A549 (cell line): ENCODE results near the gene PCID2. TPM values are rescaled to one million over a fixed set of nuclear protein-coding genes. Genes with fewer than 3 reads are reported as not detected.

Source experiments
- ATAC-seq, 2 experiments: fragments of 200-7000 bp in 1 of 2; fragments of >200 bp in 1 of 2; cut with Nextera tagmentation in 1 of 2; cut with Tn5 transposase in 1 of 2; 3 replicates each; pipeline versions ENCODE4 v1.8.0 to v1.9.1; 2018 to 2020; ENCODE audit warnings: mild to moderate bottlenecking in 1 of 2, moderate library complexity in 1 of 2
- CTCF ChIA-PET: fragments of 300-600 bp; sonication (Branson Sonifier 250); formaldehyde crosslinking; extraction: SDS; loops from one replicate; lab custom pipeline; 2021; ENCODE audit warnings: antibody characterized with exemption, inconsistent platforms; lab: Yijun Ruan, JAX
- POLR2A ChIA-PET: fragments of 350-600 bp; formaldehyde crosslinking; extraction: SDS; loops from one replicate; lab custom pipeline; 2021; ENCODE audit warnings: antibody characterized with exemption, inconsistent platforms; lab: Yijun Ruan, JAX
- DNase-seq, 2 experiments: peaks; one replicate each; pipeline versions ENCODE4 v3.0.0 to v3.0.0-alpha.2; 2011 to 2016; ENCODE audit warnings: low read depth in 1 of 2, low spot score in 1 of 2
- FAIRE-seq: peaks from 2 replicates; lab custom pipeline; 2011; peaks lifted over from hg19 to GRCh38; lab: Jason Lieb, UNC
- H3K27ac ChIP-seq, 2 experiments: fragments of >200 bp; sonication (Bioruptor Twin); formaldehyde crosslinking; 3 replicates each; pipeline ENCODE4 v1.5.1; 2016 to 2017
- H3K4me1 ChIP-seq: fragments of >200 bp; sonication (Bioruptor Twin); formaldehyde crosslinking; 3 replicates; pipeline ENCODE4 v1.6.1; 2016
- H3K4me2 ChIP-seq: fragments of >200 bp; sonication (Bioruptor Twin); formaldehyde crosslinking; 3 replicates; pipeline ENCODE4 v1.6.1; 2016
- H3K4me3 ChIP-seq: fragments of >200 bp; sonication (Bioruptor Twin); formaldehyde crosslinking; 3 replicates; pipeline ENCODE4 v1.5.1; 2016
- H3K9me3 ChIP-seq: fragments of >200 bp; sonication (Bioruptor Twin); formaldehyde crosslinking; 3 replicates; pipeline ENCODE4 v1.6.1; 2016
- BCL3 ChIP-seq: fragments of >200 bp; sonication (Bioruptor Twin); formaldehyde crosslinking; IDR thresholded peaks from 3 replicates; pipeline ENCODE4 v1.6.1; 2016
- CBX2 ChIP-seq: fragments of 200-600 bp; sonication (generic); IDR thresholded peaks from 2 replicates; pipeline ENCODE4 v1.6.1; 2016; ENCODE audit warnings: low read depth, mild to moderate bottlenecking, borderline replicate concordance
- CEBPB ChIP-seq, 2 experiments: fragments of >200 bp in 1 of 2; sonication (Bioruptor Twin) in 1 of 2; formaldehyde crosslinking in 1 of 2; IDR thresholded peaks; 2 replicates each; pipeline ENCODE4 v1.6.1; 2012 to 2016
- CHD2 ChIP-seq: fragments of 150-350 bp; IDR thresholded peaks from 2 replicates; pipeline ENCODE4 v1.6.1; 2014; ENCODE audit warnings: low read length; ENCODE audit not compliant: partially characterized antibody
- ESRRA ChIP-seq: fragments of 150-350 bp; IDR thresholded peaks from 2 replicates; pipeline ENCODE4 v1.6.1; 2014; ENCODE audit warnings: mild to moderate bottlenecking, low read length, borderline replicate concordance
- FOSB ChIP-seq: fragments of 250-450 bp; sonication (Bioruptor Pico); IDR thresholded peaks from 2 replicates; pipeline ENCODE4 v1.5.0; 2020; ENCODE audit warnings: mild to moderate bottlenecking, moderate library complexity
- HDAC2 ChIP-seq: fragments of 200-600 bp; sonication (generic); IDR thresholded peaks from 2 replicates; pipeline ENCODE4 v1.6.1; 2016
- HES2 ChIP-seq: fragments of >200 bp; sonication (Bioruptor Twin); formaldehyde crosslinking; IDR thresholded peaks from 2 replicates; pipeline ENCODE4 v1.6.1; 2016
- HEYL ChIP-seq: fragments of 250-450 bp; sonication (Bioruptor Pico); IDR thresholded peaks from 2 replicates; pipeline ENCODE4 v1.8.0; 2021; ENCODE audit warnings: mild to moderate bottlenecking, moderate library complexity
- HOXA7 ChIP-seq: fragments of 250-450 bp; sonication (Bioruptor Pico); IDR thresholded peaks from 2 replicates; pipeline ENCODE4 v1.5.0; 2020; ENCODE audit warnings: mild to moderate bottlenecking, moderate library complexity
- JUN ChIP-seq, 2 experiments: fragments of >200 bp; sonication (Bioruptor Twin); formaldehyde crosslinking; IDR thresholded peaks; 2 replicates in 1 of 2; 3 replicates in 1 of 2; pipeline ENCODE4 v1.6.1; 2016 to 2017
- JUNB ChIP-seq: fragments of >200 bp; sonication (Bioruptor Twin); formaldehyde crosslinking; IDR thresholded peaks from 2 replicates; pipeline ENCODE4 v1.6.1; 2016
- KDM1A ChIP-seq: fragments of 200-600 bp; sonication (generic); IDR thresholded peaks from 2 replicates; pipeline ENCODE4 v1.6.1; 2016; ENCODE audit warnings: low read depth, mild to moderate bottlenecking
- MAX ChIP-seq: IDR thresholded peaks from 2 replicates; pipeline ENCODE4 v1.6.1; 2012
- NPAS2 ChIP-seq: fragments of 250-450 bp; sonication (Bioruptor Pico); IDR thresholded peaks from 2 replicates; pipeline ENCODE4 v1.8.0; 2022; ENCODE audit warnings: mild to moderate bottlenecking, moderate library complexity, borderline replicate concordance
- PHF8 ChIP-seq: fragments of 200-600 bp; sonication (generic); IDR thresholded peaks from 2 replicates; pipeline ENCODE4 v1.6.1; 2016; ENCODE audit warnings: low read depth, mild to moderate bottlenecking, antibody characterized with exemption, moderate library complexity, borderline replicate concordance
- RAD21 ChIP-seq, 2 experiments: fragments of >200 bp in 1 of 2; sonication (Bioruptor Twin) in 1 of 2; formaldehyde crosslinking in 1 of 2; IDR thresholded peaks in 1 of 2; conservative IDR thresholded peaks in 1 of 2; 2 replicates in 1 of 2; 3 replicates in 1 of 2; pipeline ENCODE4 v1.6.1; 2012 to 2018; ENCODE audit warnings: inconsistent platforms in 1 of 2
- RCOR1 ChIP-seq: fragments of 150-350 bp; IDR thresholded peaks from 2 replicates; pipeline ENCODE4 v1.6.1; 2014; ENCODE audit warnings: antibody characterized with exemption, low read length, low read depth
- SMC3 ChIP-seq: fragments of >200 bp; sonication (Bioruptor Twin); formaldehyde crosslinking; IDR thresholded peaks from 3 replicates; pipeline ENCODE4 v1.6.1; 2018; ENCODE audit warnings: inconsistent platforms
- SREBF2 ChIP-seq: fragments of 450-650 bp; IDR thresholded peaks from 2 replicates; pipeline ENCODE4 v1.6.1; 2014; ENCODE audit warnings: mild to moderate bottlenecking, moderate library complexity
- TP53 ChIP-seq: fragments of 250-450 bp; sonication (Bioruptor Pico); IDR thresholded peaks from 2 replicates; pipeline ENCODE4 v1.5.0; 2021; ENCODE audit warnings: mild to moderate bottlenecking, moderate library complexity
- ZC3H11A ChIP-seq: fragments of 450-650 bp; IDR thresholded peaks from 2 replicates; pipeline ENCODE4 v1.6.1; 2014; ENCODE audit warnings: antibody characterized with exemption, mild to moderate bottlenecking
- ZFP36 ChIP-seq: fragments of 450-650 bp; IDR thresholded peaks from 2 replicates; pipeline ENCODE4 v1.6.1; 2014; ENCODE audit warnings: borderline replicate concordance; ENCODE audit not compliant: partially characterized antibody
- ZNF302 ChIP-seq: fragments of 250-450 bp; sonication (Bioruptor Pico); IDR thresholded peaks from 2 replicates; pipeline ENCODE4 v1.9.0; 2021; ENCODE audit warnings: inconsistent platforms, mild to moderate bottlenecking, moderate library complexity
- WGBS: methylation state at CpG from one replicate; pipeline ENCODE4 v1.1.6; 2017; ENCODE audit errors: missing lambda C conversion rate; 5-methylcytosine and 5-hydroxymethylcytosine counted together
- polyA plus RNA-seq, 4 experiments: library from polyadenylated mRNA; depleted of rRNA in 3 of 4; stranded (reverse); fragments of >200 nt; fragmentation: RNase III in 1 of 4; extraction: RNeasy Plus Mini Kit Qiagen cat#74134 plus additional on column Dnase treatment in 1 of 4; gene quantifications; 2 replicates in 3 of 4; 3 replicates in 1 of 4; pipeline ENCODE4 v1.2.3, GENCODE V29; 2011 to 2017
- TF ChIP-seq, protein P1 (sequence below): fragments of 200-600 bp; sonication (generic); IDR thresholded peaks from 2 replicates; pipeline ENCODE4 v1.6.1; 2016; ENCODE audit warnings: antibody characterized with exemption, mild to moderate bottlenecking, moderate library complexity
- TF ChIP-seq, protein P2 (sequence below): IDR thresholded peaks from 2 replicates; pipeline ENCODE4 v1.6.1; 2012; ENCODE audit warnings: low read depth, borderline replicate concordance
- TF ChIP-seq, protein P3 (sequence below): fragments of >200 bp; sonication (Bioruptor Twin); formaldehyde crosslinking; IDR thresholded peaks from 3 replicates; pipeline ENCODE4 v1.5.1; 2016

PCID2 gene
- polyA plus RNA-seq, 2 of the 4 experiments (the other 2 are of a cell fraction), result 37.7 to 68.7 TPM

DNA sequence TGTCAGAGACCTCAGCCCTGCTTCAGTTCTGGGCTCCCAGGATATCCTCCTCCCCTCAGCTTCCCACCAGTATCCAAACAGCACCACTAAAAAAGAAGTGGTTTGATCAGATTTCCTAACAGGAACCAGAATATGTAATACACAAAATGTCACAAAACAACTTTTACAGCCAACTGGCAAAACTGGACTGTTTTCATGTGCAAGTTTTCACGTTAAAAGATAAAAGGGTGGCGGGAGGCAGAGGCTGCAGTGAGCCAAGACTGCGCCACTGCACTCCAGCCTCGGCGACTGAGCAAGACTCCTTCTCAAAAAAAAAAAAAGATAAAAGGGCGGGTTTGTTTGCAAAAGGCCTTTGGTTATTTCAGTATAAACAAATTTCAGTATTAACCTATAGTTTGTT, 13.1 kb downstream of the PCID2 start:
- POLR2A ChIA-PET, result no interaction called here
- WGBS, result 90% methylated on average over 6 of the region's 6 CpGs
- Histone ChIP-seq H3K4me3 (no peak overlapping the region), H3K27ac (no peak overlapping the region), H3K4me2 (no peak overlapping the region), H3K9me3 (no peaks in the 10 kb centered on the region), H3K4me1 (peaks cover 14% of the 10 kb centered on the region; the same call in 2 of the 3 replicates)
- CTCF ChIA-PET, result no interaction called here
- DNase-seq (no peak), ATAC-seq (no peak)
- TF ChIP-seq PHF8 (no peak), SMC3 (no peak), ESRRA (no peak), RCOR1 (no peak), JUN (IDR thresholded peaks at IDR 0.05) (no peak), RAD21 (conservative IDR thresholded peaks at IDR 0.05 in 1 of 2, IDR thresholded peaks at IDR 0.05 in 1 of 2) (no peak), HDAC2 (no peak), CBX2 (no peak), CEBPB (IDR thresholded peaks at IDR 0.05) (no peak), HEYL (CRISPR knock-in tag) (no peak), ZNF302 (CRISPR knock-in tag) (no peak), TP53 (CRISPR knock-in tag) (no peak), NPAS2 (no peak), HOXA7 (CRISPR knock-in tag) (no peak)
- TF ChIP-seq, protein P1, sequence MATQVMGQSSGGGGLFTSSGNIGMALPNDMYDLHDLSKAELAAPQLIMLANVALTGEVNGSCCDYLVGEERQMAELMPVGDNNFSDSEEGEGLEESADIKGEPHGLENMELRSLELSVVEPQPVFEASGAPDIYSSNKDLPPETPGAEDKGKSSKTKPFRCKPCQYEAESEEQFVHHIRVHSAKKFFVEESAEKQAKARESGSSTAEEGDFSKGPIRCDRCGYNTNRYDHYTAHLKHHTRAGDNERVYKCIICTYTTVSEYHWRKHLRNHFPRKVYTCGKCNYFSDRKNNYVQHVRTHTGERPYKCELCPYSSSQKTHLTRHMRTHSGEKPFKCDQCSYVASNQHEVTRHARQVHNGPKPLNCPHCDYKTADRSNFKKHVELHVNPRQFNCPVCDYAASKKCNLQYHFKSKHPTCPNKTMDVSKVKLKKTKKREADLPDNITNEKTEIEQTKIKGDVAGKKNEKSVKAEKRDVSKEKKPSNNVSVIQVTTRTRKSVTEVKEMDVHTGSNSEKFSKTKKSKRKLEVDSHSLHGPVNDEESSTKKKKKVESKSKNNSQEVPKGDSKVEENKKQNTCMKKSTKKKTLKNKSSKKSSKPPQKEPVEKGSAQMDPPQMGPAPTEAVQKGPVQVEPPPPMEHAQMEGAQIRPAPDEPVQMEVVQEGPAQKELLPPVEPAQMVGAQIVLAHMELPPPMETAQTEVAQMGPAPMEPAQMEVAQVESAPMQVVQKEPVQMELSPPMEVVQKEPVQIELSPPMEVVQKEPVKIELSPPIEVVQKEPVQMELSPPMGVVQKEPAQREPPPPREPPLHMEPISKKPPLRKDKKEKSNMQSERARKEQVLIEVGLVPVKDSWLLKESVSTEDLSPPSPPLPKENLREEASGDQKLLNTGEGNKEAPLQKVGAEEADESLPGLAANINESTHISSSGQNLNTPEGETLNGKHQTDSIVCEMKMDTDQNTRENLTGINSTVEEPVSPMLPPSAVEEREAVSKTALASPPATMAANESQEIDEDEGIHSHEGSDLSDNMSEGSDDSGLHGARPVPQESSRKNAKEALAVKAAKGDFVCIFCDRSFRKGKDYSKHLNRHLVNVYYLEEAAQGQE, result no peak
- TF ChIP-seq, all 56 proteins: peak for 0
- no peak for FAIRE-seq

DNA sequence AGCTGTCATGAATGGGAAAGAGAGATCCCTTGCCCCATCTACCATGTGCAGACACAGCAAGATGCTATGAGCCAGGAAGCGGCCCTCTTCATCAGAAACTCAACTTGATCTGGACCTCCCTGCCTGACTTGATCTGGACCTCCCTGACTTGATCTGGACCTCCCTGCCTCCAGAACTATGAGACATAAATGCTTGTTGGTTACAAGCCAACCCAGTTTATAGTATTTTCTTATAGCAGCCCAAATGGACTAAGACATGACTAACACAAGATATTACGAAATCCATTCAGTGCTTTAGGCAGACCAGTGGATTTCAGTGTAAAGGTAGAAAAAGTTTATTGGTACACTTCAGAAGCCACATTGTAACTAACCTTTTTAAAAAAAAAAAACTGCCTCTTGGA, 15.6 kb downstream of the PCID2 start:
- DNase-seq, result no peak
- Histone ChIP-seq H3K4me1 (peaks cover 19% of the 10 kb centered on the region; the same call in 2 of the 3 replicates), H3K4me2 (0 out of 3 replicates have a peak overlapping the region, but pooled peaks have one; percentile 3), H3K9me3 (no peaks in the 10 kb centered on the region), H3K4me3 (no peak overlapping the region), H3K27ac (no peak overlapping the region)
- 88% methylated on average over 2 of the region's 2 CpGs for WGBS
- ChIA-PET CTCF (no interaction called here), POLR2A (interaction anchor here (1.1 kb wide), 1 partner anchor 16 kb away, joined by 3 read pairs; the partner anchor contains the start of gene CUL4A)
- TF ChIP-seq CEBPB (IDR thresholded peaks at IDR 0.05) (peak; percentile 55 to 62; a peak in 3 of 4 replicates), FOSB (CRISPR knock-in tag) (no peak)
- no peak for FAIRE-seq
- 0 out of 6 replicates have a peak, but pooled peaks of 1 of the 2 experiments have one; percentile 39 for ATAC-seq

DNA sequence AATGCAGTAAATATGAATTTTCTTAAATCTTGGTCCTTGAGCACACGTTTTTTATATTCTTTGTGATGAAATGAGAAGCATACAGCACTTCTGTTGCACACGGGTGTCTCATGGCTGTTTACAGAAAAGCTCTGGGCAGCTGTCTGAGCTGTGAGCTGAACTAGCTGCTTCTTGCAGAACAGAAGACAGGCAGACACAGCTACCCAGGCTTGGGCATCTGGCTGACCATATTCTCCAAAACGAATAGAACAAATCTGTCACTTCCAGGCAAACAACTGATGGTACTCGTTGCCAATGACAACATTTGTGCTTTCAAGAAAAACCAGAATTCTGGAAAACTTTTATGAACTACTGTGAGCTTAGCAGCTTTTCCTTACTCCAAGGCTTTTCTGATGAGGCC, 16.2 kb downstream of the PCID2 start:
- ATAC-seq, result no peak
- no peak for FAIRE-seq
- 73% methylated on average over 4 of the region's 4 CpGs for WGBS
- Histone ChIP-seq H3K9me3 (no peaks in the 10 kb centered on the region), H3K27ac (no peak overlapping the region), H3K4me3 (no peak overlapping the region), H3K4me2 (no peak overlapping the region), H3K4me1 (peaks cover 23% of the 10 kb centered on the region; the same call in 2 of the 3 replicates)
- ChIA-PET CTCF (no interaction called here), POLR2A (interaction anchor here (1.1 kb wide), 1 partner anchor 17 kb away, joined by 3 read pairs; the partner anchor contains the start of gene CUL4A)
- DNase-seq, result no peak
- TF ChIP-seq ZFP36, result no peak
- no peak for TF ChIP-seq SMC3
- no peak for TF ChIP-seq JUNB
- no peak for TF ChIP-seq SREBF2
- no peak for TF ChIP-seq RCOR1
- no peak for TF ChIP-seq KDM1A
- no peak for TF ChIP-seq BCL3
- no peak for TF ChIP-seq CHD2
- TF ChIP-seq, protein P2, sequence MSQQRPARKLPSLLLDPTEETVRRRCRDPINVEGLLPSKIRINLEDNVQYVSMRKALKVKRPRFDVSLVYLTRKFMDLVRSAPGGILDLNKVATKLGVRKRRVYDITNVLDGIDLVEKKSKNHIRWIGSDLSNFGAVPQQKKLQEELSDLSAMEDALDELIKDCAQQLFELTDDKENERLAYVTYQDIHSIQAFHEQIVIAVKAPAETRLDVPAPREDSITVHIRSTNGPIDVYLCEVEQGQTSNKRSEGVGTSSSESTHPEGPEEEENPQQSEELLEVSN, result no peak
- TF ChIP-seq ZC3H11A, result no peak
- no peak for TF ChIP-seq MAX
- TF ChIP-seq, protein P3, sequence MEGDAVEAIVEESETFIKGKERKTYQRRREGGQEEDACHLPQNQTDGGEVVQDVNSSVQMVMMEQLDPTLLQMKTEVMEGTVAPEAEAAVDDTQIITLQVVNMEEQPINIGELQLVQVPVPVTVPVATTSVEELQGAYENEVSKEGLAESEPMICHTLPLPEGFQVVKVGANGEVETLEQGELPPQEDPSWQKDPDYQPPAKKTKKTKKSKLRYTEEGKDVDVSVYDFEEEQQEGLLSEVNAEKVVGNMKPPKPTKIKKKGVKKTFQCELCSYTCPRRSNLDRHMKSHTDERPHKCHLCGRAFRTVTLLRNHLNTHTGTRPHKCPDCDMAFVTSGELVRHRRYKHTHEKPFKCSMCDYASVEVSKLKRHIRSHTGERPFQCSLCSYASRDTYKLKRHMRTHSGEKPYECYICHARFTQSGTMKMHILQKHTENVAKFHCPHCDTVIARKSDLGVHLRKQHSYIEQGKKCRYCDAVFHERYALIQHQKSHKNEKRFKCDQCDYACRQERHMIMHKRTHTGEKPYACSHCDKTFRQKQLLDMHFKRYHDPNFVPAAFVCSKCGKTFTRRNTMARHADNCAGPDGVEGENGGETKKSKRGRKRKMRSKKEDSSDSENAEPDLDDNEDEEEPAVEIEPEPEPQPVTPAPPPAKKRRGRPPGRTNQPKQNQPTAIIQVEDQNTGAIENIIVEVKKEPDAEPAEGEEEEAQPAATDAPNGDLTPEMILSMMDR, result no peak
- TF ChIP-seq HES2, result no peak
- TF ChIP-seq CBX2, result no peak
